H1 (cell line): ENCODE measurements around the gene ERICH2. TPM values are rescaled to one million over a fixed set of nuclear protein-coding genes. Genes with fewer than 3 reads are reported as not detected.

Experiments used
- CTCF ChIA-PET: fragments of 300-600 bp; sonication (Branson Sonifier 250); formaldehyde crosslinking; loops from one replicate; lab custom pipeline; 2021; ENCODE audit not compliant: partially characterized antibody; lab: Charles Lee
- POLR2A ChIA-PET: fragments of 300-600 bp; sonication (Branson Sonifier 250); formaldehyde crosslinking; loops from one replicate; lab custom pipeline; 2021; ENCODE audit warnings: inconsistent platforms; ENCODE audit not compliant: partially characterized antibody; lab: Charles Lee
- DNase-seq, 2 experiments: peaks; one replicate each; pipeline versions ENCODE4 v3.0.0 to v3.0.0-alpha.2; 2010 to 2022; ENCODE audit warnings: low spot score in 2 of 2, low read depth in 1 of 2, mixed read lengths in 1 of 2
- FAIRE-seq: peaks from 2 replicates; lab custom pipeline; 2011; peaks lifted over from hg19 to GRCh38; lab: Jason Lieb, UNC
- H2AFZ ChIP-seq: 2 replicates; pipeline ENCODE4 v1.8.1; 2012; ENCODE audit warnings: low read length, inconsistent platforms
- H2AK5ac ChIP-seq: 2 replicates; pipeline ENCODE4 v1.6.1; 2013; ENCODE audit warnings: low read depth, low read length
- H2BK120ac ChIP-seq: replicated peaks from 2 replicates; pipeline ENCODE3; 2013; ENCODE audit warnings: low read depth, low read length, inconsistent platforms
- H2BK12ac ChIP-seq: 2 replicates; pipeline ENCODE4 v1.6.1; 2013; ENCODE audit warnings: low read depth, low read length
- H2BK15ac ChIP-seq: 2 replicates; pipeline ENCODE4 v1.6.1; 2013; ENCODE audit warnings: low read length
- H2BK20ac ChIP-seq: 2 replicates; pipeline ENCODE4 v1.6.1; 2013; ENCODE audit warnings: low read length
- H2BK5ac ChIP-seq: 2 replicates; pipeline ENCODE4 v1.6.1; 2013; ENCODE audit warnings: low read depth, low read length
- H3K14ac ChIP-seq: 2 replicates; pipeline ENCODE4 v1.6.1; 2013; ENCODE audit warnings: inconsistent platforms; ENCODE audit not compliant: insufficient read length
- H3K18ac ChIP-seq: 2 replicates; pipeline ENCODE4 v1.6.1; 2013; ENCODE audit warnings: low read length; ENCODE audit errors: extremely low read depth
- H3K23ac ChIP-seq: 2 replicates; pipeline ENCODE4 v1.6.1; 2013; ENCODE audit warnings: inconsistent platforms; ENCODE audit not compliant: insufficient read length
- H3K23me2 ChIP-seq: 2 replicates; pipeline ENCODE4 v1.6.1; 2013; ENCODE audit warnings: low read depth, low read length
- H3K27ac ChIP-seq: 2 replicates; pipeline ENCODE4 v1.6.1; 2011; ENCODE audit warnings: low read depth, low read length, inconsistent platforms
- H3K27me3 ChIP-seq, 4 experiments: replicated peaks in 1 of 4; 1 replicate in 1 of 4; 2 replicates in 3 of 4; pipeline versions ENCODE4 v1.6.1 to v1.8.1; 2011 to 2013; ENCODE audit warnings: low read length in 3 of 4, mild to moderate bottlenecking in 3 of 4, inconsistent platforms in 2 of 4, mixed read lengths in 2 of 4, moderate library complexity in 1 of 4; ENCODE audit not compliant: control insufficient read depth in 3 of 4, insufficient read depth in 3 of 4; ENCODE audit errors: extremely low read depth in 1 of 4
- H3K36me3 ChIP-seq, 4 experiments: 2 replicates each; pipeline versions ENCODE4 v1.6.1 to v1.8.1; 2011 to 2013; ENCODE audit warnings: mild to moderate bottlenecking in 4 of 4, low read length in 3 of 4, moderate library complexity in 2 of 4, control low read depth in 1 of 4, inconsistent platforms in 1 of 4; ENCODE audit not compliant: insufficient read depth in 4 of 4, control insufficient read depth in 2 of 4
- H3K4ac ChIP-seq: replicated peaks from 2 replicates; pipeline ENCODE3; 2013; ENCODE audit warnings: low read length, low read depth, mixed read lengths, inconsistent platforms; ENCODE audit not compliant: insufficient read length
- H3K4me1 ChIP-seq, 4 experiments: replicated peaks in 1 of 4; 1 replicate in 1 of 4; 2 replicates in 3 of 4; pipeline versions ENCODE4 v1.6.1 to v1.8.1; 2011 to 2013; ENCODE audit warnings: low read length in 3 of 4, inconsistent platforms in 2 of 4, mixed read lengths in 1 of 4; ENCODE audit not compliant: insufficient read depth in 4 of 4, control insufficient read depth in 3 of 4
- H3K4me2 ChIP-seq, 2 experiments: 2 replicates each; pipeline versions ENCODE4 v1.6.1 to v1.8.1; 2011 to 2013; ENCODE audit warnings: low read depth in 2 of 2, low read length in 2 of 2, control low read depth in 1 of 2, inconsistent platforms in 1 of 2, mild to moderate bottlenecking in 1 of 2; ENCODE audit not compliant: insufficient read depth in 1 of 2
- H3K4me3 ChIP-seq, 4 experiments: fragments of 200-600, 300-600 bp in 1 of 4; sonication (generic), shearing (Covaris generic), sonication (Bioruptor Twin) in 1 of 4; 2 replicates each; pipeline versions ENCODE4 v1.5.1 to v1.8.1; 2011 to 2016; ENCODE audit warnings: low read length in 4 of 4, low read depth in 3 of 4, control low read depth in 2 of 4, inconsistent platforms in 2 of 4, mild to moderate bottlenecking in 2 of 4, mixed read lengths in 1 of 4, moderate library complexity in 1 of 4; ENCODE audit not compliant: insufficient read depth in 2 of 4; ENCODE audit errors: extremely low read depth in 1 of 4
- H3K56ac ChIP-seq: replicated peaks from 2 replicates; pipeline ENCODE3; 2013; ENCODE audit warnings: low read depth, mild to moderate bottlenecking, mixed read lengths, low read length, inconsistent platforms; ENCODE audit not compliant: insufficient read length
- H3K79me1 ChIP-seq: 2 replicates; pipeline ENCODE4 v1.6.1; 2013; ENCODE audit warnings: low read depth, low read length, control low read depth
- H3K79me2 ChIP-seq, 2 experiments: 2 replicates each; pipeline versions ENCODE4 v1.6.1 to v1.8.1; 2012 to 2013; ENCODE audit warnings: low read length in 2 of 2, mild to moderate bottlenecking in 2 of 2, inconsistent platforms in 1 of 2; ENCODE audit not compliant: insufficient read depth in 2 of 2, control insufficient read depth in 1 of 2
- H3K9ac ChIP-seq, 4 experiments: replicated peaks in 1 of 4; 1 replicate in 1 of 4; 2 replicates in 3 of 4; pipeline versions ENCODE4 v1.6.1 to v1.8.1; 2011 to 2013; ENCODE audit warnings: low read depth in 3 of 4, low read length in 3 of 4, control low read depth in 2 of 4, mild to moderate bottlenecking in 2 of 4, moderate library complexity in 2 of 4, inconsistent platforms in 1 of 4; ENCODE audit errors: extremely low read depth in 1 of 4
- H3K9me3 ChIP-seq, 2 experiments: 2 replicates each; pipeline versions ENCODE4 v1.6.1 to v1.8.1; 2012 to 2013; ENCODE audit warnings: mild to moderate bottlenecking in 2 of 2, moderate library complexity in 2 of 2, control low read depth in 1 of 2, inconsistent platforms in 1 of 2, low read depth in 1 of 2, low read length in 1 of 2, mixed read lengths in 1 of 2; ENCODE audit not compliant: insufficient read depth in 2 of 2
- H4K20me1 ChIP-seq, 2 experiments: replicated peaks in 1 of 2; 2 replicates each; pipeline versions ENCODE3 to v1.8.1; 2011 to 2013; ENCODE audit warnings: inconsistent platforms in 2 of 2, low read length in 2 of 2, mild to moderate bottlenecking in 1 of 2; ENCODE audit not compliant: insufficient read depth in 2 of 2, control insufficient read depth in 1 of 2
- H4K5ac ChIP-seq: 2 replicates; pipeline ENCODE4 v1.6.1; 2013; ENCODE audit warnings: low read length, low read depth, mixed read lengths, inconsistent platforms; ENCODE audit not compliant: insufficient read length
- H4K8ac ChIP-seq: 2 replicates; pipeline ENCODE4 v1.8.0; 2013; ENCODE audit warnings: mild to moderate bottlenecking, moderate library complexity, low read length, inconsistent platforms; ENCODE audit not compliant: insufficient read depth; ENCODE audit errors: extremely low read depth
- H4K91ac ChIP-seq: replicated peaks from 2 replicates; pipeline ENCODE3; 2013; ENCODE audit warnings: low read length, mixed read lengths, inconsistent platforms; ENCODE audit not compliant: insufficient read length
- CHD1 ChIP-seq: IDR thresholded peaks from 2 replicates; pipeline ENCODE4 v1.6.1; 2012; ENCODE audit warnings: low read depth, low read length, improper control_type of control experiment
- EZH2 ChIP-seq: fragments of 200-600 bp; sonication (generic); IDR thresholded peaks from 2 replicates; pipeline ENCODE4 v1.7.1; 2012; ENCODE audit warnings: low read depth, mild to moderate bottlenecking, moderate library complexity, low read length, inconsistent platforms; ENCODE audit not compliant: severe bottlenecking
- JUND ChIP-seq: IDR thresholded peaks from 2 replicates; pipeline ENCODE4 v1.6.1; 2011; ENCODE audit warnings: mild to moderate bottlenecking, improper control_type of control experiment, low read length
- PHF8 ChIP-seq: fragments of 200-600 bp; sonication (generic); conservative IDR thresholded peaks from 2 replicates; pipeline ENCODE4 v1.7.1; 2012; ENCODE audit warnings: low read depth, mild to moderate bottlenecking, inconsistent platforms, low read length, moderate library complexity
- RBBP5 ChIP-seq: IDR thresholded peaks from 2 replicates; pipeline ENCODE4 v1.7.1; 2012; ENCODE audit warnings: low read depth, mild to moderate bottlenecking, inconsistent platforms, low read length, moderate library complexity, borderline replicate concordance
- SIN3A ChIP-seq, 2 experiments: IDR thresholded peaks in 1 of 2; conservative IDR thresholded peaks in 1 of 2; 2 replicates each; pipeline ENCODE4 v1.6.1; 2011 to 2012; ENCODE audit warnings: low read length in 2 of 2, improper control_type of control experiment in 1 of 2, low read depth in 1 of 2, mild to moderate bottlenecking in 1 of 2
- TAF1 ChIP-seq: IDR thresholded peaks from 2 replicates; pipeline ENCODE4 v1.6.1; 2011; ENCODE audit warnings: mild to moderate bottlenecking, low read depth, low read length
- TAF7 ChIP-seq: optimal IDR thresholded peaks from 2 replicates; pipeline ENCODE3; 2011; ENCODE audit warnings: low read depth, mild to moderate bottlenecking, inconsistent platforms, low read length, moderate library complexity, borderline replicate concordance
- TEAD4 ChIP-seq: IDR thresholded peaks from 2 replicates; pipeline ENCODE4 v1.6.1; 2012; ENCODE audit warnings: low read depth, low read length, inconsistent platforms, mixed read lengths
- WGBS, 2 experiments: shearing (Covaris generic) in 1 of 2; methylation state at CpG; one replicate each; pipeline versions ENCODE4 v1.1.6 to v1.1.7; 2013 to 2015; ENCODE audit warnings: low lambda C conversion rate in 2 of 2, mixed read lengths in 2 of 2, inconsistent platforms in 1 of 2, low coverage in 1 of 2, missing lambda C conversion rate in 1 of 2; ENCODE audit not compliant: insufficient replicate concordance in 2 of 2, insufficient coverage in 1 of 2, insufficient read length in 1 of 2; ENCODE audit errors: extremely low coverage in 1 of 2, missing lambda C conversion rate in 1 of 2; 5-methylcytosine and 5-hydroxymethylcytosine counted together
- polyA plus RNA-seq, 7 experiments: library from polyadenylated mRNA; depleted of rRNA in 3 of 7; stranded (reverse) in 5 of 7; unstranded in 2 of 7; fragments of >200 nt in 5 of 7; fragments of 200-250 nt in 2 of 7; gene quantifications; 1 replicate in 5 of 7; 2 replicates in 1 of 7; 4 replicates in 1 of 7; pipeline versions ENCODE4 v1.2.1 to v1.2.3, GENCODE V29; 2011 to 2013; ENCODE audit warnings: missing spikeins in 2 of 7, mixed read lengths in 2 of 7
- total RNA-seq: library from RNA; stranded (reverse); fragmentation: NEBNext Ultra II Directional; extraction: Animal tissue kit (Norgen Biotek cat#: 25700); gene quantifications from 2 replicates; pipeline ENCODE4 v1.2.1, GENCODE V29; 2021
- TF ChIP-seq, protein P1 (sequence below): IDR thresholded peaks from 2 replicates; pipeline ENCODE4 v1.6.1; 2012; ENCODE audit warnings: inconsistent platforms

The ERICH2 gene
- total and polyA plus RNA-seq, 2 of the 8 experiments (the other 6 are each of a cell fraction or from before 2014, with no cell fraction given) = 0.20 to 2.1 TPM

DNA sequence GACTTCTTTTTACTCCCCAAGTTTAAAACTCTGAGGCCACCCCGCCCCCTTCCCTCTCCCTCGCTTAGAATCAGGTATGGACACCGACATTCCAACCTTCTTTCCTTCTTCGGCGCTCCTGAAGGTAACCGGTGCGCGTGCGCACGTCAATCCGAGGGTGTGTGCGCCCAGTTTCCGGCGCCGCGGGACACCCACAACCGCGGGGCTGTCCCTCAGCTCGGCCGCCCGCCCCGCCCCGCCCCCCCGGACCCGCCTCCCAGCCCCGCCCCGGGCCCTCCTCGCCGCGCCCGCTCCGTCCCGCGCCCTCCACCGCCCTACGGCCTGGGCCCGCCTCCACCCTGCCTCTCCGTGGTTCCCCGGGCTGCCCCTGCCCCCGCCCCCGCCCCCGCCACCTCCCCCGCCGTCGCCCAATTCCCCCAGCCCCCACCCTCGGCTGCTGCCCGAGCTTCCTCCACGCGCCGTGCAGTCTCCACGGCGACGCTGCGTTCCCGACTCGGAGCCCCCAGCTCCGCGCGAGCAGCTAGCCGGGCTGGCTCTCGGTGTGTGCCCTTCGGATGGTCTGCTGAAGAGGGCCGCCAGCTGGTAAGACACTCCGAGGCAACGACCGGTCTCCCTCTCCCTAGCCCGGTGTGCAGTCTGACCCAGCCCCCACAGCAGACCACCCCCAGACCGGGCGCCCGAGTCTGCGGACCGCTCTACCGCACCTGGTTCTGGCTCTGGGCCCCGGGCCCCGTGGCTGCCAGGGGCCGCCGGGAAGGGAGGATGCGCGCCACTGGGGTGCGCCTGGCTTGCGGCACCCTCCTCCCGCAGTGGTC, 635 bp downstream of the ERICH2 start:
- Histone ChIP-seq H2BK120ac (peak overlapping the region; percentile 28), H2AFZ (peak overlapping the region; percentile 84), H3K4me2 (peak overlapping the region; percentile 79 to 90), H2BK20ac (no peak overlapping the region), H3K56ac (peak overlapping the region; percentile 82), H3K4me1 (peaks cover 0 to 5% (median 2%) of the 10 kb centered on the region in 4 experiments; a peak in 3 of 7 replicates), H3K18ac (peak overlapping the region; percentile 90), H3K4ac (no peak overlapping the region), H3K14ac (no peak overlapping the region), H3K9me3 (no peaks in the 10 kb centered on the region), H4K5ac (peak overlapping the region; percentile 89), H4K20me1 (no peaks in the 10 kb centered on the region), H3K36me3 (no peaks in the 10 kb centered on the region), H4K8ac (no peak overlapping the region; the same call in 1 of the 2 replicates), H2BK15ac (peak overlapping the region; percentile 95; the same call in 1 of the 2 replicates), H3K23ac (no peak overlapping the region), H3K27ac (peak overlapping the region; percentile 58; the same call in 1 of the 2 replicates), H3K9ac (peak overlapping the region; percentile 45 to 68 (median 58)), H4K91ac (peak overlapping the region; percentile 73), H3K4me3 (peak overlapping the region; percentile 78 to 100 (median 82)), H3K79me2 (no peaks in the 10 kb centered on the region), H2BK12ac (0 out of 2 replicates have a peak overlapping the region, but pooled peaks have one; percentile 60), H3K79me1 (no peaks in the 10 kb centered on the region; the same call in 1 of the 2 replicates), H2AK5ac (no peak overlapping the region), H3K23me2 (peaks cover 6% of the 10 kb centered on the region; the same call in 1 of the 2 replicates), H2BK5ac (peak overlapping the region; percentile 93; the same call in 1 of the 2 replicates), H3K27me3 (no peaks in the 10 kb centered on the region)
- ChIA-PET POLR2A (interaction anchor here (0.5 to 1.2 kb wide), 4 partner anchors 8 to 46 kb away, joined by 3 read pairs; partner anchors contain the start of gene GAD1), CTCF (interaction anchor here (1.1 to 2.1 kb wide), 5 partner anchors 32 to 55 kb away, joined by 3 to 7 read pairs (median 3); no protein-coding TSS in a partner anchor)
- DNase-seq (peak; percentile 58 to 82), FAIRE-seq (no peak)
- 2% methylated on average over 43 of the region's 82 CpGs; no CpG with 5 or more reads in 1 of the 2 experiments for WGBS, 2 experiments
- TF ChIP-seq TAF1 = 0 out of 2 replicates have a peak, but pooled peaks have one; percentile 26
- no peak for TF ChIP-seq CHD1
- peak; percentile 89 for TF ChIP-seq RBBP5
- peak; percentile 8; the same call in 1 of the 2 replicates for TF ChIP-seq PHF8
- peak in 1 of 2 experiments; percentile 41; a peak in 2 of 4 replicates for TF ChIP-seq SIN3A (conservative IDR thresholded peaks at IDR 0.05 in 1 of 2, IDR thresholded peaks at IDR 0.05 in 1 of 2; ENCODE audit: low read depth in 1 of 2, low read length in 2 of 2)
- TF ChIP-seq JUND = no peak
- TF ChIP-seq EZH2 = no peak
- peak; percentile 10 for TF ChIP-seq TAF7
- TF ChIP-seq TEAD4 = peak; percentile 88
- TF ChIP-seq, protein P1, sequence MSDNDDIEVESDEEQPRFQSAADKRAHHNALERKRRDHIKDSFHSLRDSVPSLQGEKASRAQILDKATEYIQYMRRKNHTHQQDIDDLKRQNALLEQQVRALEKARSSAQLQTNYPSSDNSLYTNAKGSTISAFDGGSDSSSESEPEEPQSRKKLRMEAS = peak; percentile 17; the same call in 1 of the 2 replicates
